HG03520 (cell line): ENCODE data around the gene COPZ1.
"Not testable (repeated sequence)": the region's sequence is repeated elsewhere in the genome, so short reads cannot be mapped to it uniquely, and the experiment has no call there.

ENCODE experiments used
- ATAC-seq: cut with Tn5 transposase; IDR thresholded peaks from one replicate; pipeline ENCODE4 v1.9.1; 2021; ENCODE audit warnings: mild to moderate bottlenecking, moderate library complexity; ENCODE audit not compliant: unreplicated experiment

COPZ1 gene

GRCh38 chr12:54294152-54294952, 30.6 kb upstream of the COPZ1 start:
- no peak for ATAC-seq

- no peak for ATAC-seq
These were observed 29.9 kb upstream of the COPZ1 start for GRCh38 chr12:54294953-54295566.

GRCh38 chr12:54296393-54297099, 28.4 kb upstream of the COPZ1 start:
- no peak for ATAC-seq

GRCh38 chr12:54298904-54299303, 26.0 kb upstream of the COPZ1 start:
- ATAC-seq: no peak

DNA sequence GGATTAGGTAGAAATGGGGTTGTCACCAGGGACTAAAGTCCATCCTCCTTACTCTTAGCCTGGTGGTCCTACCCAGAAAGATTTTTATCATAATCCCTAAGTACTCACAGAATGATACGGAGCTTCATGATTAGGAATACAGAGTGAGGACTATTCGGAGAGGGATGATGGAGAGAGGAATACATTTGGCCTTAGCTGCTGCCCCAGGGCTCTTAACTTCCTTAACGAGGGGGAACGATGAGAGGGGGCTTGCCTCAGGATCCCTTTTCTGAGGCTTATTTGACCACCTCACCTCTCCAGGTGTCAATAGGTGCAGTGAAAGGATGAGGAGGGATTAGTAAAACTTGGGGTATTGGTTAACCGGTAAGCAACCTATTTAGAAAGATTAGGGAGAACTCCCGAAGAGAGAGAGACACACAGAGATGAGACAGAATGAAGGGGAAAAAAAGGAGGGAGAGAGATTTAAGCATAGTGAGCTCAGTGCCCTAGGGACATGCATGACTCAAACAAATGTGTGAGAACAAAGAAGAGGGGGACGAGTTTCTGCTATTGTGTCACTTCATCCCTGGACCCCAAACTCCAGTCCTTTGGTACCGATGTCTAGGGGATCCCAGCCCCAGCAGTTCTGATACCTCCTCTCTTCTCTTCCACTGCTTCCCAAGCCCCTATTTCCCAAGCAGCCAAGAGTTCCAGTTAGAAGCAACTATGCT, 25.3 kb upstream of the COPZ1 start:
- ATAC-seq: no peak

- no peak for ATAC-seq
These were observed 24.7 kb upstream of the COPZ1 start for GRCh38 chr12:54300225-54300731.

DNA sequence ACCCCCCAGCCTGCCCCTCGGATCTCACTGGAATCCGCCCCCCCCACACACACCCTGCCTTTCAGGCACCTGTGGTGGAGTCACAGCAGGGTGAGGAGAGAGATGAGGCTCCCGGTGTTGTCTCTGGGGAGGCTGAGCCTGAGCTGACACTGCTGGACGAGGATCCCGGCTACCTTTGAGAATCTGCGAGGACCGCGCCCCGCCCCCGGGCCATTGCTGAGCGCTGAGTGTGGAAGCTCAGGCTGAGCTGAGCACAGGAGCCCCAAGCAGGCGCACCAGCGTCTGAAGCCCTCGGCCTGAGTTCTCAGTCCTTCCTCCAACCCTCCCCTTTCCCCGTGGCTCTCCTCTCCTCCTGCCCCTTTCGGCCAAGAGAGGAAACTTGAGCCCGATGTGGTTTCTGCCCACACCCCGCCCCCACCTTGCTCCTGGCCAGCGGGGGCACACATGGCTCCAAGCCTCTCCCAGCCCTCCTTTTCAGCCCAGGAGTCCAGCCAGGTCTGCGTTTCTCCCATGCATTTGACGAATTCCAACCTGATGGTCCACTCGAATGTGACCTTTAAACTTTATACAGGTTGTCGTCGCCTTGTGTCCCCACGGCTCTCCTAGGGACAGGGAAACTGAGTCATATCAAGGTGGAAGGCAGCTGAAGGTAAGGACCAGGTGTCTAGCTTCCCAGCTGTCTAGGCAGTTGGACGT, 24.1 kb upstream of the COPZ1 start, which contains the start of gene NFE2:
Gene NFE2 (minus strand): TSS at position 284 of the 696 bp plus-strand sequence. CDS start 5,767 bp downstream, outside the sequence.
- no peak for ATAC-seq

DNA sequence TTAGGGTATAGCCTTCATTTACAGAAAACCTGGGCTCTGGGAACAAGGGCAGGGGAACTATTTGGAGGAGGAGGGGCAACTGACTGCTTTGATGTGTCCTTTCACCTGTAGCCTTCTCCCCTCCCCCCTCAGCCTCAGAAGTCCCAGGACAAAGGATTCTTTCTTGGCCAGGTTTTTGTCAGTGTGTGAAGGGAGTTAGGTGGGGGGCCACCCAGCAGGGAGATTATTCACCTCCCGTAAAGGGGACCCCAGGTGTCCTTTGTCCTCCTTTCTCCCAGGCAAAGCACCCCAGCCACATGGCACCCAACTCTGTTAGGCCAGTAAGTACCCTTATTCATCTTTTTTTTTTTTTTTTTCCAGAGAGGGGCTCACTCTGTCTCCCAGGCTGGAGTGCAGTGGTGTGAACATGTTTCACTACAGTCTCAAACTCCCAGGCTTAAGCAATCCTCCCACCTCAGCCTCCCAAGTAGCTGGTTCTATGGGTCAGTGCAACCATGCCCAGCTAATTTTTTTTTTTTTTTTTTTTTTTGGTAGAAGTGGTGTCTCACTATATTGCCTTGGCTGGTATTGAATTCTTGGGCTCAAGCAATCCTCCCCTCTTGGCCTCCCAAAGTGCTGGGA, 23.4 kb upstream of the COPZ1 start:
- ATAC-seq: no peak

- no peak for ATAC-seq
These were observed 21.3 kb upstream of the COPZ1 start for GRCh38 chr12:54303640-54304039.

- ATAC-seq: no peak
These were observed 20.6 kb upstream of the COPZ1 start for GRCh38 chr12:54304187-54304810.

DNA sequence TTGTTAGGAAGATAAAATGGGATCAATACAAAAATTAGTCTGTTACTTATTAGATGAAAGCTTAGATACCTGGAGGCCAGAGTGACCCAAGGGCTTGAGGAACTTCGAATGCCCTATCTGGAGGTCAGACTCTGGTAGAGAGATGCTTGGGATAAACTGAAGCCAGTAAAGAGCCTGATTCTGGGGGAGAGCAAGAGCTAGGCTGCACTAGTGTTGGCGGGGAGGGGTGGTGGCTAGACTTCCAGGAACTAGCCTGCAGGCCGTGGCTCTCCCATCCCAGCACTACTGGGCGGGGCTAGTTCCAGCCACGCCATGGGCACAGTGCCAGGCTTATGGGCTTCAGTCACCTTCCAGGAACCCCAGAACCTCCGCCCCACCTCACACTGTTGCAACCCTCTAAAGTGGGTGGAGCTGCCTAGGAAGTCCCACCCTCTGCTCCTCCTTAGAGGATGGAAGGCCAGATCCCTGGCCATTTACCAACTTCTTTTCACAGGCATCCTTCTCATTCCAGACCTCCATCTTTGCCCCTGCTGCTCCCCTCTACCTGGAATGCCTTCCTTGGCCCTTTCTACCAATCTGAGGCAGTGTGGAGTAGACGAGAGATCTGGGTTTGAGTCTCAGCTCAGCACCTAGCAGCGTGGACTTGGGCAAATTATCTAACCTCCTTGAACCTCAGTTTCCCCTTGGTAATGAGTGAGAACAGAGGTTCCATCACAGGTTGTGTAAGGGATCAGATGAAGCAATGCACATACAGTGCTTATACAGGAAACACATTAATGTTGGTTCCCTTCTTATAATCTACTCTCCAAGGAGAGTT, 17.8 kb upstream of the COPZ1 start:
- no peak for ATAC-seq

DNA sequence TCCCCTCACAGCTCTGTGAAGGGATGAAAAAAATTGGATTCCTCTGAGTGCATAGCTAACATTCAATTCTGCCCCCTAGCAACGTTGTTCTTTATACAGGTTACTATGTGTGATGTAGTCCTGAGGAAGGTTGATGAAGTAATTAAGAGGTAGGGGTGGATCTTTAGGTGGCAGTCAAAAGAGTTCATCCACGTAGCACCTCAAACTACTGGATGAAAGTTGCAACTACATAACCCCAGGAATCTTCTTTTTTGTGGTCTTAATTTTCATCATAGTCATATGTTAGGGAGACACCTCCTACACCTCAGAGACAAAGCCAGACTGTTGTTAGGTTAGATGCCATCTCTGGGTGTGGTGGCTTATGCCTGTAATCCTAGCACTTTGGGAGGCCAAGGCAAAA, 13.9 kb upstream of the COPZ1 start:
- no peak for ATAC-seq

DNA sequence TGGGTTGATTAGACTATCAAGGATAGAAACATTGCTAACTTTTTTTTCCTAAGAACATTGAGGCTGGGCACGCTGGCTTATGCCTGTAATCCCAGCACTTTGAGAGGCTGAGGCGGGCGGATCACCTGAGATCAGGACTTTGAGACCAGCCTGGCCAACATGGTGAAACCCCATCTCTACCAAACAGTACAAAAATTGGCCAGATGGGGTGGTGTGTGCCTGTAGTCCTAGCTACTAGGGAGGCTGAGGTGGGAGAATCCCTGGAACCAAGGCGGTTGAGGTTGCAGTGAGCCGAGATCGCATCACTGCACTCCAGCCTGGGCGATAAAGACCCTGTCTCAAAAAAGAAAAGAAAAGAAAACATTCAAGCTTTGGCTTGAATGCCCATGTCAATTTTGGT, 12.6 kb upstream of the COPZ1 start:
- not testable (repeated sequence) for ATAC-seq

DNA sequence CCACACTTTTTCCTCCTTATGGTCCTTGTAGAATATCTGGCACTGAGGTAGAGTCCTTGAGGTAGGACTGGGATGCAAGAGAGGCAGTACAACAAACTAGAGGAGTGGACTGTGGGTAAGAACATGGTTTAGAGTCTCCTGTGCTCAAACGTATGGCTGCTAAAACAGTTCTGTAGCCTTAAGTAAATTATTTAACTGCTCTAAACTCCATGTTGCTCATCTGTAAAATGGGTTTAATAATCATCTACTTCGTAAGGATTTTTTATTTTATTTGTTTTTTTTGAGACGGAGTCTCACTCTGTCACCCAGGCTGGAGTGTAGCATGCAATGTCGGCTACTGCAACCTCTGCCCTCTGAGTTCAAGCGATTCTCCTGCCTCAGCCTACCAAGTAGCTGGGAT, 3.6 kb upstream of the COPZ1 start:
- no peak for ATAC-seq

GRCh38 chr12:54325442-54326109, 645 bp downstream of the COPZ1 start:
- not testable (repeated sequence) for ATAC-seq

DNA sequence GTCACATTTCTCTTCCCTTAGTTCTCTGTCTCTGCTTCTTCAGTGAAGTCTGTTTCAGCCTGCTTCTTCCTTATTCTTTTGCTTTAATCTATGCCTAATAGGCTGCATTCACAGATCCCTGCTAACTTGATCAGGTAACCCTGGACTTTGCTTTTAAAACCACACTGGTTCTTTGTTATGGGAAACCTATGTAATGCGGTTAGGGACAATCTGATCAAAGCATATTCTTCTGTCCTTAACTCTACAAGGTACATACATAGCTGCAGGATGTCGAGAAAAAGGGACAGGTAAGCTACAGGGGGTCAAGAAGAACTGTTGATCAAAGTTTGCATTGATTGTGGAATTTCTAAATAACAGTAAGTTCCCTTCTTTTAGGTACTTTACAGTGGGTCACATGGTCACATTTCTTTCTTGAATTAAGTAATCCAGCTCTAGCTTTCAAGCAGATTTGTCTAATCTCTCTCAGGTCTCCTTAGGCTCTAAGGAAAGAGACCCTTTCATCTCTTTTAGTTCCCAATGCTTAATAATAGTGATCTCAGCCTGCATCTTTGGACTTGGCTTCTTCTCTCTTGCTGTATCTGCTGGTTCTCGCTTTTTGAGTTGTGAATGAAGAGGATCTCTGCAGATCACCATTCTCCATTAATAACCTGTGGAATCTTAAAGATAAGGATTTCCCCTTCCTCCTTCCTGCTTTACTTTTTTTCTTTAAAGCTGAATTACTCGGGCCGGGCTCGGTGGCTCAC, 3.8 kb downstream of the COPZ1 start:
- no peak for ATAC-seq

GRCh38 chr12:54329759-54330158, 4.8 kb downstream of the COPZ1 start:
- no peak for ATAC-seq
